Lower leg skin (tissue), 4 donors: ENCODE results near the gene FAM180A. TPM values are rescaled to one million over a fixed set of nuclear protein-coding genes. Genes with fewer than 3 reads are reported as not detected.

Source experiments
- DNase-seq, 2 donors: peaks; one replicate each; pipeline ENCODE4 v3.0.0-alpha.2; 2019; ENCODE audit warnings: low spot score in 2 of 2
- H3K4me3 ChIP-seq: fragments of 200-600 bp; sonication (generic); 2 replicates; pipeline ENCODE4 v1.5.1; 2017; ENCODE audit warnings: mild to moderate bottlenecking, low read depth; ENCODE audit not compliant: poor library complexity, severe bottlenecking
- POLR2A ChIP-seq, 2 donors: fragments of 450-650 bp; IDR thresholded peaks; one replicate each; pipeline ENCODE4 v1.6.1; 2016 to 2017; ENCODE audit warnings: antibody characterized with exemption in 2 of 2, mild to moderate bottlenecking in 1 of 2, moderate library complexity in 1 of 2
- WGBS, 2 donors: methylation state at CpG; one replicate each; pipeline ENCODE4 v1.1.5; 2018; 5-methylcytosine and 5-hydroxymethylcytosine counted together
- intact Hi-C: fragments of 100-400 bp; cut with DNase I; formaldehyde crosslinking; loops from one replicate; pipeline ENCODE4 v1.15.0; 2023; ENCODE audit warnings: low total_unique reads
- total RNA-seq, 4 donors: library from RNA; depleted of rRNA; stranded (reverse); fragments of >200 nt; gene quantifications; one replicate each; pipeline ENCODE4 v1.1.0, GENCODE V29; 2016
- TF ChIP-seq, protein P1 (sequence below), 3 donors: fragments of 450-650 bp; IDR thresholded peaks; one replicate each; pipeline ENCODE4 v1.5.1; 2016; ENCODE audit warnings: antibody characterized with exemption in 3 of 3, mild to moderate bottlenecking in 3 of 3, moderate library complexity in 2 of 3

Gene FAM180A
- total RNA-seq, 4 donors from 2014 or later = 0.34 to 10.3 (median 5.6) TPM

- 82 to 89% methylated on average over 1 of the region's 1 CpG for WGBS, 2 donors
- TF ChIP-seq POLR2A (IDR thresholded peaks at IDR 0.05) = no peak
- TF ChIP-seq, protein P1, sequence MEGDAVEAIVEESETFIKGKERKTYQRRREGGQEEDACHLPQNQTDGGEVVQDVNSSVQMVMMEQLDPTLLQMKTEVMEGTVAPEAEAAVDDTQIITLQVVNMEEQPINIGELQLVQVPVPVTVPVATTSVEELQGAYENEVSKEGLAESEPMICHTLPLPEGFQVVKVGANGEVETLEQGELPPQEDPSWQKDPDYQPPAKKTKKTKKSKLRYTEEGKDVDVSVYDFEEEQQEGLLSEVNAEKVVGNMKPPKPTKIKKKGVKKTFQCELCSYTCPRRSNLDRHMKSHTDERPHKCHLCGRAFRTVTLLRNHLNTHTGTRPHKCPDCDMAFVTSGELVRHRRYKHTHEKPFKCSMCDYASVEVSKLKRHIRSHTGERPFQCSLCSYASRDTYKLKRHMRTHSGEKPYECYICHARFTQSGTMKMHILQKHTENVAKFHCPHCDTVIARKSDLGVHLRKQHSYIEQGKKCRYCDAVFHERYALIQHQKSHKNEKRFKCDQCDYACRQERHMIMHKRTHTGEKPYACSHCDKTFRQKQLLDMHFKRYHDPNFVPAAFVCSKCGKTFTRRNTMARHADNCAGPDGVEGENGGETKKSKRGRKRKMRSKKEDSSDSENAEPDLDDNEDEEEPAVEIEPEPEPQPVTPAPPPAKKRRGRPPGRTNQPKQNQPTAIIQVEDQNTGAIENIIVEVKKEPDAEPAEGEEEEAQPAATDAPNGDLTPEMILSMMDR (IDR thresholded peaks at IDR 0.05) = no peak
- intact Hi-C loops = no loop called here
These were observed 22.4 kb upstream of the FAM180A start for GRCh38 chr7:135771051-135771450.

DNA sequence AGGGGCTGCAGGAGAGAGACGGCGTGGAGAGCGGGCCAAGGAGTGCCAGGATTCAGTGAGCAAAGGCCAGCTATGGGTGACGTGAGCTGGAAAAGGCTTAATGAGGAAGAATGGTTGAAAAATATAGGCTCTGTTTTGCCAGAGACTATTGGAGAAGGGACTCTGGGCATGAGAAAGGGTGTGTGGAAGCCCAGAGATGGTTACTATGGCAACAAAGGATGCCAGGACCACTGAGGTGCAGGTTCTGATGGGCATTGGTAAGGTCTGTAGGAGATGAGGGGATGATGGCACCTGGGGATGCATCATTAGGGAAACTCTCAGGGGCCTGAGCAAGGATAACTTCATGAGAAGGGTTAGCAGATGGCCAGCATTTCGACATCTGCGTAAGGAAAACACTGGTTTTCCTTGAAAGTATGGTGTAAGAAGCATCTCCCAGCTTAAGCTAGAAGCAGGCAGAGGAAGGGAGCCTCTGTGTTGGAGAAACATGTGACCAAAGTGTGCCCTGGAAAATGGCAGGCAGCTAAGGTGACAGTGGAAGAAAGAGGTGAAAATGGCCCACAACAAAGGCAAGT is 21.6 kb upstream of the FAM180A start:
- WGBS, 2 donors = 91 to 94% methylated on average over 6 of the region's 6 CpGs
- no peak for DNase-seq
- intact Hi-C loops = loop anchor here (1.0 kb wide), 1 partner anchor 49 kb away; no protein-coding TSS in a partner anchor
- no peak for TF ChIP-seq POLR2A (IDR thresholded peaks at IDR 0.05)
- TF ChIP-seq, protein P1 (IDR thresholded peaks at IDR 0.05) = no peak
- no peak overlapping the region for H3K4me3 ChIP-seq

More at GRCh38 chr7:135771051-135771450, 22.4 kb upstream of the FAM180A start:
- no peak overlapping the region for H3K4me3 ChIP-seq
- no peak for DNase-seq

- WGBS, 2 donors = 57 to 68% methylated on average over 7 of the region's 7 CpGs
- DNase-seq = no peak
These were observed 20.6 kb upstream of the FAM180A start for GRCh38 chr7:135769005-135769802.

DNA sequence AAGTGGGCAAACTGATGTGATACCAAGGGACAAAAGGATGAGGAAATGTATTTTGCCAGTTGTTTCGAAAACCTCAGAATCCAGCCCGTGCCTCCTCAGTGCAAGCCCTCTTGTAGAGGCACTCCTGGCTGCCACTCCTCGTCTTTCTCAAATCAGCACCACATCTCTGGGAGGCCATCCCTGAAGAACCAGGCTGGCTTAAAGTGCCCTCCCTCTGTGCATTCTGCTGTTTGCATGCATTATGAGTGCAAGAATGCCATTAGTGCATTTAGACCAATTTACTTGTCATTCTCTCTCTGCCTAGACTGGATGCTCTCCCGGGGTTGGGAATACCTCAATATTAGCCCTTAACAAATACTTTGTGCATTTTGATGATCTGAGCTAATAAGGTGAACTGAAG is 19.9 kb upstream of the FAM180A start:
- DNase-seq = no peak
- TF ChIP-seq, protein P1 (IDR thresholded peaks at IDR 0.05) = no peak
- TF ChIP-seq POLR2A (IDR thresholded peaks at IDR 0.05) = no peak
- intact Hi-C loops = no loop called here
- 69% methylated on average over 4 of the region's 4 CpGs for WGBS, 2 donors
- no peak overlapping the region for H3K4me3 ChIP-seq

More at GRCh38 chr7:135769005-135769802, 20.6 kb upstream of the FAM180A start:
- intact Hi-C loops = no loop called here
- TF ChIP-seq, protein P1 (IDR thresholded peaks at IDR 0.05) = no peak
- no peak for TF ChIP-seq POLR2A (IDR thresholded peaks at IDR 0.05)
- H3K4me3 ChIP-seq = no peak overlapping the region

DNA sequence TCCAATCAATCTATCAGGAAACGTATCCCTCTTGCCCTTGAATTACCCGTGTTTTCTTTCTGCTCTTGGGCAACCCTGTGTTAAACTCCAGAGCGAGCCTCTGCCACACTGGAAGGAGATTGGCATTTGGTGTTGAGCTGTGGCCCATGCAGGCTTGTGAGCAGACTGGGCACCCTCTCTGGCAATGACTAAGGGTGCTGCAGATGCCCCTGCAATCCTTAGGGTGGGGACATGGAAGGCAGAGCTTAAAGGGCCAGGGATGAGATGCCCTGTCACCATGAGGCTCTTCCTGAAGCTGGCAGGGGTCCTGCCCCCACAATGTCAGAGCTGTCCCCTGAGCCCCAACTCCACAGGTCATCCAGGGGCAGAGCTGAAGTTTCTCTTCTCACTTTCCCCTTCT is 19.5 kb upstream of the FAM180A start:
- WGBS, 2 donors = 82 to 83% methylated on average over 3 of the region's 3 CpGs
- intact Hi-C loops = no loop called here
- no peak for TF ChIP-seq POLR2A (IDR thresholded peaks at IDR 0.05)
- TF ChIP-seq, protein P1 (IDR thresholded peaks at IDR 0.05) = no peak
- no peak overlapping the region for H3K4me3 ChIP-seq
- DNase-seq = no peak
